ENCODE measurements around the gene GRID1. TPM values are rescaled to one million over a fixed set of nuclear protein-coding genes. Genes with fewer than 3 reads are reported as not detected.

The GRID1 gene
- polyA plus RNA-seq, 1 donor (not counting 4 experiments of a cell fraction or from before 2014, with no cell fraction given) = 0.01 TPM

DNA sequence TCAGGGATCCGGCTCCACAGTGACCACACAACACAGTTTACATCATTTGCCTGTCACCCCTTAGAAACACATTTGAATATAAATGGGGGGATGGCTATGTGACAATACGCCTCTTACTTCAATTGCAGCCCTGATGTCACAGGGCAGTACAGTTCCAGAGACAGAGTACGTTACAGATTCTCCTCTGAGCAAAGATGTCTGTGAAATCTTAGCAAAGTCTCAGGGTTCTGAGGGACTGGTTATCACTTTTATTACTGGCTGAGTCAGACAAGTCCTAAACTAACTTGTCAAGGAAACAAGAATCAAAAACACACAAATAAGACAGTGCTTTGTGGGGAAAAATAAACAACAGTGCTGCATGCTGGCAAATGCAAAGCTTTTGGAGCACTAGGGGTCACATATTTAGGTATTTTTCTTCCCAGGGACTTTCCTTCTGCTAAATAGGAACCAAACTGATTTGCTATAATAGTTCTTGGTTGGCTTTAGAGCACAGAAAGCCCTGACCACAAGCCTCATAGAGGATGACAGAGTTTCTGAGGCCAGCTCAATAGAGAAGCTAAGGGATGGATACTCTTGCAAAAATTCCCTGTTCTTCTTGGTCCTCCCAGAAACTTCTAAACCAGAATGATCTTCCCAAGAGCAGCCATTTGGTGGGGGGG is 501.6 kb downstream of the GRID1 start:
- no peaks in the 10 kb centered on the region for H3K9me3 ChIP-seq (ENCODE audit: control insufficient read depth, low read depth, low read length)
- FAIRE-seq (no peak), DNase-seq (ENCODE audit: low read depth, low spot score) (no peak)
- TF ChIP-seq, protein P1, sequence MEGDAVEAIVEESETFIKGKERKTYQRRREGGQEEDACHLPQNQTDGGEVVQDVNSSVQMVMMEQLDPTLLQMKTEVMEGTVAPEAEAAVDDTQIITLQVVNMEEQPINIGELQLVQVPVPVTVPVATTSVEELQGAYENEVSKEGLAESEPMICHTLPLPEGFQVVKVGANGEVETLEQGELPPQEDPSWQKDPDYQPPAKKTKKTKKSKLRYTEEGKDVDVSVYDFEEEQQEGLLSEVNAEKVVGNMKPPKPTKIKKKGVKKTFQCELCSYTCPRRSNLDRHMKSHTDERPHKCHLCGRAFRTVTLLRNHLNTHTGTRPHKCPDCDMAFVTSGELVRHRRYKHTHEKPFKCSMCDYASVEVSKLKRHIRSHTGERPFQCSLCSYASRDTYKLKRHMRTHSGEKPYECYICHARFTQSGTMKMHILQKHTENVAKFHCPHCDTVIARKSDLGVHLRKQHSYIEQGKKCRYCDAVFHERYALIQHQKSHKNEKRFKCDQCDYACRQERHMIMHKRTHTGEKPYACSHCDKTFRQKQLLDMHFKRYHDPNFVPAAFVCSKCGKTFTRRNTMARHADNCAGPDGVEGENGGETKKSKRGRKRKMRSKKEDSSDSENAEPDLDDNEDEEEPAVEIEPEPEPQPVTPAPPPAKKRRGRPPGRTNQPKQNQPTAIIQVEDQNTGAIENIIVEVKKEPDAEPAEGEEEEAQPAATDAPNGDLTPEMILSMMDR (optimal IDR thresholded peaks at IDR 0.05 in 1 of 3, IDR thresholded peaks at IDR 0.05 in 1 of 3, conservative IDR thresholded peaks at IDR 0.05 in 1 of 3; ENCODE audit: extremely low read depth in 1 of 3, insufficient read depth in 2 of 3, low read length in 3 of 3) = no peak
- TF ChIP-seq EZH2 (IDR thresholded peaks at IDR 0.05; ENCODE audit: low read length) = no peak
- no peaks in the 10 kb centered on the region for H3K4me1 ChIP-seq (ENCODE audit: control insufficient read depth, extremely low read depth, insufficient read depth, low read length)
- H3K9me1 ChIP-seq (ENCODE audit: control insufficient read depth, extremely low read depth, insufficient read depth, low read length) = no peaks in the 10 kb centered on the region
- no peak overlapping the region for H3K9ac ChIP-seq (ENCODE audit: control insufficient read depth, extremely low read depth, insufficient read depth, low read length)
- H3K4me2 ChIP-seq (ENCODE audit: control insufficient read depth, extremely low read depth, insufficient read depth, low read depth, low read length) = no peak overlapping the region
- no peaks in the 10 kb centered on the region for H3K36me3 ChIP-seq (ENCODE audit: control insufficient read depth in 2 of 2, extremely low read depth in 1 of 2, insufficient read depth in 2 of 2, low read length in 2 of 2)
- no peak overlapping the region for H2AFZ ChIP-seq (ENCODE audit: control insufficient read depth, low read length)
- H3K79me2 ChIP-seq (ENCODE audit: control insufficient read depth, insufficient read depth, low read length) = no peaks in the 10 kb centered on the region
- no peaks in the 10 kb centered on the region for H3K27me3 ChIP-seq (ENCODE audit: control insufficient read depth, extremely low read depth, insufficient read depth, low read length)
- no peaks in the 10 kb centered on the region for H4K20me1 ChIP-seq (ENCODE audit: control insufficient read depth, extremely low read depth, insufficient read depth, low read length)
- dilution Hi-C loops (cut with MboI; ENCODE audit: extremely low pct_ligation_motif_present, low sequenced_read_pairs) = no loop called here
- no peak overlapping the region for H3K27ac ChIP-seq (ENCODE audit: control insufficient read depth, insufficient read depth, low read length)
- H3K4me3 ChIP-seq (ENCODE audit: control insufficient read depth in 2 of 3, extremely low read depth in 1 of 3, insufficient read depth in 2 of 3, low read depth in 1 of 3, low read length in 3 of 3) = no peak overlapping the region

DNA sequence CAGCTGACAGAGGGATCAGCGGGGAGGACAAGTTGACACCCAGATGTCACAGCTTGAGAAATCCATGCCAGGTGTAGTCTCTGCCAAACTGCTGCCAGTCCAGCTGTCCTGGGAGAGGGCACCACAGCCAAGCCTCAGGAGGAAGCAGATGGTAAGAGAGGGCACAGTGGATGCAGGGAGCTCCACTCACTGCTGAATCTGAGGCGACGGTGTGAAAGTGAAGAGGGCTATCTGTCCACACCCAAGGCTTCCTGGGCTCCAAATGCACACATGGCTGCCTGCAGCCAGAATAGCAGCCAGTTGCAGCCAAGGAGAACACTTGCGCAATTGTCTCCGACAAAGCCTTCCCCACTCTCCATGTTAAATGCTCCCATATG is 502.4 kb downstream of the GRID1 start:
- H3K9me3 ChIP-seq (ENCODE audit: control insufficient read depth, low read depth, low read length) = no peaks in the 10 kb centered on the region
- H3K27ac ChIP-seq (ENCODE audit: control insufficient read depth, insufficient read depth, low read length) = no peak overlapping the region
- no peak overlapping the region for H2AFZ ChIP-seq (ENCODE audit: control insufficient read depth, low read length)
- no peak overlapping the region for H3K9ac ChIP-seq (ENCODE audit: control insufficient read depth, extremely low read depth, insufficient read depth, low read length)
- H3K79me2 ChIP-seq (ENCODE audit: control insufficient read depth, insufficient read depth, low read length) = no peaks in the 10 kb centered on the region
- TF ChIP-seq EZH2 (IDR thresholded peaks at IDR 0.05; ENCODE audit: low read length) = no peak
- TF ChIP-seq, protein P1 (optimal IDR thresholded peaks at IDR 0.05 in 1 of 3, IDR thresholded peaks at IDR 0.05 in 1 of 3, conservative IDR thresholded peaks at IDR 0.05 in 1 of 3; ENCODE audit: extremely low read depth in 1 of 3, insufficient read depth in 2 of 3, low read length in 3 of 3) = no peak
- FAIRE-seq (no peak), DNase-seq (ENCODE audit: low read depth, low spot score) (no peak)
- H3K4me3 ChIP-seq (ENCODE audit: control insufficient read depth in 2 of 3, extremely low read depth in 1 of 3, insufficient read depth in 2 of 3, low read depth in 1 of 3, low read length in 3 of 3) = no peak overlapping the region
- no peaks in the 10 kb centered on the region for H3K9me1 ChIP-seq (ENCODE audit: control insufficient read depth, extremely low read depth, insufficient read depth, low read length)
- H3K4me1 ChIP-seq (ENCODE audit: control insufficient read depth, extremely low read depth, insufficient read depth, low read length) = no peaks in the 10 kb centered on the region
- no peaks in the 10 kb centered on the region for H3K27me3 ChIP-seq (ENCODE audit: control insufficient read depth, extremely low read depth, insufficient read depth, low read length)
- dilution Hi-C loops (cut with MboI; ENCODE audit: extremely low pct_ligation_motif_present, low sequenced_read_pairs) = no loop called here
- H3K4me2 ChIP-seq (ENCODE audit: control insufficient read depth, extremely low read depth, insufficient read depth, low read depth, low read length) = no peak overlapping the region
- H3K36me3 ChIP-seq (ENCODE audit: control insufficient read depth in 2 of 2, extremely low read depth in 1 of 2, insufficient read depth in 2 of 2, low read length in 2 of 2) = no peaks in the 10 kb centered on the region
- no peaks in the 10 kb centered on the region for H4K20me1 ChIP-seq (ENCODE audit: control insufficient read depth, extremely low read depth, insufficient read depth, low read length)
